HepG2 (cell line): ENCODE measurements around the gene IRF3. TPM values are rescaled to one million over a fixed set of nuclear protein-coding genes. Genes with fewer than 3 reads are reported as not detected.

ENCODE experiments used
- DPF2 ChIP-seq: sonication (generic); formaldehyde crosslinking; IDR thresholded peaks from 2 replicates; pipeline ENCODE4 v1.4.0; 2020; ENCODE audit warnings: mild to moderate bottlenecking, low read depth, missing genetic modification reagents, borderline replicate concordance
- TBP ChIP-seq: sonication (generic); formaldehyde crosslinking; IDR thresholded peaks from 2 replicates; pipeline ENCODE4 v1.5.0; 2020; ENCODE audit warnings: missing genetic modification reagents
- TBX2 ChIP-seq: sonication (generic); formaldehyde crosslinking; IDR thresholded peaks from 2 replicates; pipeline ENCODE4 v1.5.0; 2020; ENCODE audit warnings: missing genetic modification reagents, mild to moderate bottlenecking, borderline replicate concordance
- polyA plus RNA-seq, 8 experiments: library from polyadenylated mRNA; depleted of rRNA in 3 of 8; stranded (reverse) in 7 of 8; unstranded in 1 of 8; fragments of >200 nt; fragmentation: Illumina TruSeq in 4 of 8; extraction: Trizol in 4 of 8; gene quantifications; 2 replicates each; pipeline versions ENCODE4 v1.2.1 to v1.2.3, GENCODE V29; 2011 to 2016; ENCODE audit warnings: low read depth in 4 of 8, missing spikeins in 1 of 8, mixed read lengths in 1 of 8; ENCODE audit not compliant: insufficient read depth in 1 of 8
- total RNA-seq, 5 experiments: library from RNA; depleted of rRNA; stranded (reverse); fragments of >200 nt; fragmentation: Illumina TruSeq; extraction: Trizol; gene quantifications; 2 replicates each; pipeline ENCODE4 v1.2.3, GENCODE V29; 2016; ENCODE audit warnings: low read depth in 1 of 5
- TF ChIP-seq, protein P1 (sequence below), 2 experiments: fragments of 450-650 bp in 1 of 2; sonication (generic) in 1 of 2; formaldehyde crosslinking in 1 of 2; IDR thresholded peaks; 2 replicates each; pipeline versions ENCODE4 v1.6.1 to v1.8.0; 2016 to 2022; ENCODE audit warnings: antibody characterized with exemption in 1 of 2, mild to moderate bottlenecking in 1 of 2, missing genetic modification reagents in 1 of 2

Gene IRF3
- total and polyA plus RNA-seq, 2 of the 13 experiments (the other 11 are each of a cell fraction or from before 2014, with no cell fraction given): 61.9 to 65.5 TPM

DNA sequence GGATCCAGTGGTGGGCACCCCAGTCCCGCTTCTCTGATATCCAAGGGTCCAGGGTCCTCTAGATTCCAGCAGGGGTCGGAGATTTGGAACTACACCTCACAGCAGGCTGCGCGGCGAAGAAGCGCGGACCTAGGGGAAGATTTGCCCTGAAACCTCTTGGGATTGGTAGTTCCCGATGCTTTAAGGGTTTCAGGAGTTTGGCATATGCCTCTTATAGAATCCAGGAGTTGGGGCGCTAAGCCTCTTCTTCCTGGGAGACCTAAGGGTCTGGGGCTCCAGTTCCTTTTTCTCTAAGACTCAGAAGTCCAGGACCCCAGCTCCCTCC, 425 bp upstream of the IRF3 start (continued):
- TF ChIP-seq, protein P1, sequence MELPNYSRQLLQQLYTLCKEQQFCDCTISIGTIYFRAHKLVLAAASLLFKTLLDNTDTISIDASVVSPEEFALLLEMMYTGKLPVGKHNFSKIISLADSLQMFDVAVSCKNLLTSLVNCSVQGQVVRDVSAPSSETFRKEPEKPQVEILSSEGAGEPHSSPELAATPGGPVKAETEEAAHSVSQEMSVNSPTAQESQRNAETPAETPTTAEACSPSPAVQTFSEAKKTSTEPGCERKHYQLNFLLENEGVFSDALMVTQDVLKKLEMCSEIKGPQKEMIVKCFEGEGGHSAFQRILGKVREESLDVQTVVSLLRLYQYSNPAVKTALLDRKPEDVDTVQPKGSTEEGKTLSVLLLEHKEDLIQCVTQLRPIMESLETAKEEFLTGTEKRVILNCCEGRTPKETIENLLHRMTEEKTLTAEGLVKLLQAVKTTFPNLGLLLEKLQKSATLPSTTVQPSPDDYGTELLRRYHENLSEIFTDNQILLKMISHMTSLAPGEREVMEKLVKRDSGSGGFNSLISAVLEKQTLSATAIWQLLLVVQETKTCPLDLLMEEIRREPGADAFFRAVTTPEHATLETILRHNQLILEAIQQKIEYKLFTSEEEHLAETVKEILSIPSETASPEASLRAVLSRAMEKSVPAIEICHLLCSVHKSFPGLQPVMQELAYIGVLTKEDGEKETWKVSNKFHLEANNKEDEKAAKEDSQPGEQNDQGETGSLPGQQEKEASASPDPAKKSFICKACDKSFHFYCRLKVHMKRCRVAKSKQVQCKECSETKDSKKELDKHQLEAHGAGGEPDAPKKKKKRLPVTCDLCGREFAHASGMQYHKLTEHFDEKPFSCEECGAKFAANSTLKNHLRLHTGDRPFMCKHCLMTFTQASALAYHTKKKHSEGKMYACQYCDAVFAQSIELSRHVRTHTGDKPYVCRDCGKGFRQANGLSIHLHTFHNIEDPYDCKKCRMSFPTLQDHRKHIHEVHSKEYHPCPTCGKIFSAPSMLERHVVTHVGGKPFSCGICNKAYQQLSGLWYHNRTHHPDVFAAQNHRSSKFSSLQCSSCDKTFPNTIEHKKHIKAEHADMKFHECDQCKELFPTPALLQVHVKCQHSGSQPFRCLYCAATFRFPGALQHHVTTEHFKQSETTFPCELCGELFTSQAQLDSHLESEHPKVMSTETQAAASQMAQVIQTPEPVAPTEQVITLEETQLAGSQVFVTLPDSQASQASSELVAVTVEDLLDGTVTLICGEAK (IDR thresholded peaks at IDR 0.05): no peak
- TF ChIP-seq, protein P1 (CRISPR knock-in tag; IDR thresholded peaks at IDR 0.05): no peak
- TF ChIP-seq TBP: no peak
- TF ChIP-seq DPF2 (CRISPR knock-in tag): no peak
- TF ChIP-seq TBX2 (CRISPR knock-in tag): no peak
